ENCODE data around the gene NEXN.
"Not testable (repeated sequence)": the region's sequence is repeated elsewhere in the genome, so short reads cannot be mapped to it uniquely, and the experiment has no call there.

Gene NEXN

GRCh38 chr1:77906019-77906545, 17.7 kb downstream of the NEXN start:
- no peak for DNase-seq (ENCODE audit: low spot score)

- no peak for DNase-seq (ENCODE audit: low spot score)
Observed at GRCh38 chr1:77906624-77907023, 18.2 kb downstream of the NEXN start.

- no peak for DNase-seq (ENCODE audit: low spot score)
Observed at GRCh38 chr1:77910116-77910515, 21.7 kb downstream of the NEXN start.

- not testable (repeated sequence) for DNase-seq (ENCODE audit: low spot score)
Observed at GRCh38 chr1:77918918-77919317, 30.5 kb downstream of the NEXN start.

GRCh38 chr1:77925518-77925917, 37.1 kb downstream of the NEXN start:
- no peak for DNase-seq (ENCODE audit: low spot score)

- no peak for DNase-seq (ENCODE audit: low spot score)
Observed at GRCh38 chr1:77925956-77926355, 37.5 kb downstream of the NEXN start.

GRCh38 chr1:77926561-77927357, 38.3 kb downstream of the NEXN start:
- no peak for DNase-seq (ENCODE audit: low spot score)

GRCh38 chr1:77927414-77927813, 39.0 kb downstream of the NEXN start:
- DNase-seq (ENCODE audit: low spot score) = no peak

- DNase-seq (ENCODE audit: low spot score) = no peak
Observed at GRCh38 chr1:77929806-77930205, 41.4 kb downstream of the NEXN start.

GRCh38 chr1:77938651-77939050, 50.2 kb downstream of the NEXN start:
- DNase-seq (ENCODE audit: low spot score) = no peak

GRCh38 chr1:77940921-77941570, 52.6 kb downstream of the NEXN start:
- DNase-seq (ENCODE audit: low spot score) = no peak

GRCh38 chr1:77942400-77943140, 54.1 kb downstream of the NEXN start:
- DNase-seq (ENCODE audit: low spot score) = no peak

- no peak for DNase-seq (ENCODE audit: low spot score)
Observed at GRCh38 chr1:77945345-77945744, 56.9 kb downstream of the NEXN start.

GRCh38 chr1:77948841-77949424, 60.5 kb downstream of the NEXN start:
- DNase-seq (ENCODE audit: low spot score) = no peak

- DNase-seq (ENCODE audit: low spot score) = no peak
Observed at GRCh38 chr1:77950873-77951272, 62.4 kb downstream of the NEXN start.

GRCh38 chr1:77951328-77951727, 62.9 kb downstream of the NEXN start:
- no peak for DNase-seq (ENCODE audit: low spot score)

- no peak for DNase-seq (ENCODE audit: low spot score)
Observed at GRCh38 chr1:77953907-77954306, 65.5 kb downstream of the NEXN start.

GRCh38 chr1:77954521-77954920, 66.1 kb downstream of the NEXN start:
- DNase-seq (ENCODE audit: low spot score) = no peak

- DNase-seq (ENCODE audit: low spot score) = no peak
Observed at GRCh38 chr1:77955709-77956108, 67.3 kb downstream of the NEXN start.

- DNase-seq (ENCODE audit: low spot score) = no peak
Observed at GRCh38 chr1:77956464-77956863, 68.0 kb downstream of the NEXN start.

- DNase-seq (ENCODE audit: low spot score) = no peak
Observed at GRCh38 chr1:77958391-77958790, 70.0 kb downstream of the NEXN start.

- no peak for DNase-seq (ENCODE audit: low spot score)
Observed at GRCh38 chr1:77958850-77959249, 70.4 kb downstream of the NEXN start.

Data from HuH-7 (cell line).